Bronchial epithelial cell (primary cell): ENCODE measurements around the gene BUB1. TPM values are rescaled to one million over a fixed set of nuclear protein-coding genes. Genes with fewer than 3 reads are reported as not detected.
A peak's percentile ranks its signal among the peaks of the same experiment; 100 is the strongest.

Experiments
- DNase-seq: peaks from one replicate; pipeline ENCODE4 v3.0.0-alpha.2; 2010; ENCODE audit warnings: low read depth
- FAIRE-seq: peaks from 2 replicates; lab custom pipeline; 2011; peaks lifted over from hg19 to GRCh38; lab: Jason Lieb, UNC
- H3K27me3 ChIP-seq: 2 replicates; pipeline ENCODE4 v1.5.1; 2011; ENCODE audit warnings: low read length; ENCODE audit not compliant: control insufficient read depth, insufficient read depth
- H3K36me3 ChIP-seq: 2 replicates; pipeline ENCODE4 v1.5.1; 2011; ENCODE audit warnings: low read length; ENCODE audit not compliant: control insufficient read depth, insufficient read depth
- H3K4me3 ChIP-seq: 2 replicates; pipeline ENCODE4 v1.5.1; 2011; ENCODE audit warnings: mild to moderate bottlenecking, low read depth, low read length, control low read depth
- total RNA-seq: library from RNA; depleted of rRNA; stranded (reverse); fragments of >200 nt; gene quantifications from 2 replicates; pipeline ENCODE4 v1.2.1, GENCODE V29; 2014
- TF ChIP-seq, protein P1 (sequence below): IDR thresholded peaks from 2 replicates; pipeline ENCODE4 v1.5.1; 2011; ENCODE audit warnings: mild to moderate bottlenecking, moderate library complexity, low read length, control low read depth, inconsistent platforms; ENCODE audit not compliant: insufficient read depth, severe bottlenecking

The BUB1 gene
- total RNA-seq, 1 donor from 2014 or later, result 1.3 TPM

- no peak for FAIRE-seq
- no peak for DNase-seq
- Histone ChIP-seq H3K27me3 (no peaks in the 10 kb centered on the region), H3K4me3 (no peak overlapping the region), H3K36me3 (peaks cover 2% of the 10 kb centered on the region)
- TF ChIP-seq, protein P1, sequence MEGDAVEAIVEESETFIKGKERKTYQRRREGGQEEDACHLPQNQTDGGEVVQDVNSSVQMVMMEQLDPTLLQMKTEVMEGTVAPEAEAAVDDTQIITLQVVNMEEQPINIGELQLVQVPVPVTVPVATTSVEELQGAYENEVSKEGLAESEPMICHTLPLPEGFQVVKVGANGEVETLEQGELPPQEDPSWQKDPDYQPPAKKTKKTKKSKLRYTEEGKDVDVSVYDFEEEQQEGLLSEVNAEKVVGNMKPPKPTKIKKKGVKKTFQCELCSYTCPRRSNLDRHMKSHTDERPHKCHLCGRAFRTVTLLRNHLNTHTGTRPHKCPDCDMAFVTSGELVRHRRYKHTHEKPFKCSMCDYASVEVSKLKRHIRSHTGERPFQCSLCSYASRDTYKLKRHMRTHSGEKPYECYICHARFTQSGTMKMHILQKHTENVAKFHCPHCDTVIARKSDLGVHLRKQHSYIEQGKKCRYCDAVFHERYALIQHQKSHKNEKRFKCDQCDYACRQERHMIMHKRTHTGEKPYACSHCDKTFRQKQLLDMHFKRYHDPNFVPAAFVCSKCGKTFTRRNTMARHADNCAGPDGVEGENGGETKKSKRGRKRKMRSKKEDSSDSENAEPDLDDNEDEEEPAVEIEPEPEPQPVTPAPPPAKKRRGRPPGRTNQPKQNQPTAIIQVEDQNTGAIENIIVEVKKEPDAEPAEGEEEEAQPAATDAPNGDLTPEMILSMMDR, result no peak
Observed at GRCh38 chr2:110669079-110669478, 8.8 kb downstream of the BUB1 start.

DNA sequence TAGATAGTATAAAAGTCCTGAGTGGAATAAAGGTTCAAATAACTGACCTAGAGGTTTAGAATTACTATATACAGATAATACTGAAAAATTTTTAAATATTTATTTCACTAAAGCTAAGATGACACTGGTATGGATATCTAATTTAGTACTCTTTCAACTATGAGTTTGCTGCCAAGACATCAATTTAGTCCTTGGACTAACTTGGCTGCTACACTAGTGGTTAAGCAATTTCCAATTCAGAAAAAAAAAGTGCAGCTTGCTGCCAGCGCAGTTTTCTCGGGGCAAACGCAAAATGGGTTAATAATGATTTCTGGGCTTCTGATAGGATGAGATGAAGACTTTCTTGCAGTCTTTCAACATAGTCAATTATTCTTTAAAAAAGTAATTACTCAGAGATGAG lies 10.8 kb downstream of the BUB1 start:
- Histone ChIP-seq H3K4me3 (no peak overlapping the region), H3K36me3 (no peaks in the 10 kb centered on the region), H3K27me3 (no peaks in the 10 kb centered on the region)
- FAIRE-seq (no peak), DNase-seq (no peak)
- TF ChIP-seq, protein P1, result no peak

DNA sequence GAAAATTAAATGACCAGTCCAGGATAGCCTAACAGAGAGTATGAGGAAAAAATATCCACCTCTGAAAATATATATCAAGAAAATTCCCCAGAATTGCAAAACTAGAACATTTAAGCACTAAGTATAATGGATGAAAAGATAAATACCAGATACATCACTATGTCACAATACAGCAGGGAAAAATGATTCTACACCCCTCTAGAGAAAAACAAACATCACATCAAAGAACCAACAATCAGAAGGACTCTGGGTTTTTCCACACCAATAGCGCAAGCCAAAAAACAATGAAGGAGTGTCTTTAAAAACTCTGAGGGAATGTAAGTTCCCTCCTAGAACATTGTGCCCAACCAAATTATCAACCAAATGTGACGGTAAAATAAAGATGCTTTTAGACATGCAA lies 13.7 kb downstream of the BUB1 start:
- H3K36me3 ChIP-seq, result no peaks in the 10 kb centered on the region
- TF ChIP-seq, protein P1, result no peak
- no peak overlapping the region for H3K4me3 ChIP-seq
- no peak for FAIRE-seq
- no peak for DNase-seq
- no peaks in the 10 kb centered on the region for H3K27me3 ChIP-seq

- FAIRE-seq, result no peak
Observed at GRCh38 chr2:110662560-110662959, 15.3 kb downstream of the BUB1 start.

DNA sequence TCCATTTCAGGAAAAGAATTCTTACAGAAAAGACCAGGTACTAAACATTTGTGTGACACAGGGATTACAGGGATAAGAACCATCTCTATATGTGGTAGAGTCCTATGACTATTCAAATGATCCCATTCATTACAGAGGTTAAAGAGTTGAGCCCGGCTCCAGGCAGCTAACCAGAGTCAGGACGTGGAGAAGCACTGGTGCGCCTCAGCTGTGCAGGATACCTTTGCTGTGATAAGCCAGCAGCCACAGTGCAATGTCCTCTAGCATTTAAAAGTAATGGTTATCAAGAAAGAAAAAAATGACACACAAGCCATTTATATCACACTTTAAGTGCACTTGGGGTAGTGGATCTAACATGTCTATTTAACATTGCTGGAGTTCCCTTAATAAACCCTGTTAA lies 17.3 kb downstream of the BUB1 start:
- Histone ChIP-seq H3K27me3 (no peaks in the 10 kb centered on the region), H3K4me3 (no peak overlapping the region), H3K36me3 (no peaks in the 10 kb centered on the region)
- TF ChIP-seq, protein P1, result no peak
- no peak for FAIRE-seq
- DNase-seq, result no peak

More at GRCh38 chr2:110662560-110662959, 15.3 kb downstream of the BUB1 start:
- H3K36me3 ChIP-seq, result no peaks in the 10 kb centered on the region
- no peak overlapping the region for H3K4me3 ChIP-seq
- no peaks in the 10 kb centered on the region for H3K27me3 ChIP-seq
- TF ChIP-seq, protein P1, result no peak
- no peak for DNase-seq

DNA sequence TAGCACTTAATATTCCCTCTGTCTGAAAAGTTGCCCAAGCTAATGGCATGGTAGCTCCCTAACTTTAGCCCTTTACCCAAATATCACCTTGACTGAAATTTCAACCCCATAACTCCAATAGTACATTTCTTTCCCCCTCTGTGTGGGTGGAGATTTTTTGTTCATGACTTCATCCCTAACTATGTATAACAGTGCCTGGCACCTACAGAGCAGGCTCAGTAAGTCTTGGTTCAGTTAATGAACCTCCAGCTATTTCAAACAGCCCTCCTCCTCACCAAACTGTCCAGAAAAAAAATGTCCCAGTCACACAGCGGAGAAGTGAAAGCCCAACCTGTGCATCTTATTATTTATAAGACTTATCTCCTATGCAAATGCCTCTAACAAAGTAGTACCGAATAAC lies 18.6 kb downstream of the BUB1 start:
- TF ChIP-seq, protein P1, result no peak
- no peak for FAIRE-seq
- peak; percentile 48 for DNase-seq
- H3K36me3 ChIP-seq, result no peaks in the 10 kb centered on the region
- H3K4me3 ChIP-seq, result no peak overlapping the region
- no peaks in the 10 kb centered on the region for H3K27me3 ChIP-seq
